Stomach smooth muscle (tissue), 2 donors: Measurements from ENCODE around the gene PUM1.

Source experiments
- H3K27ac ChIP-seq: one replicate; pipeline ENCODE4 v1.7.0; 2013; ENCODE audit warnings: mild to moderate bottlenecking, low read length, inconsistent platforms
- H3K27me3 ChIP-seq, 2 donors: one replicate each; pipeline ENCODE4 v1.7.0; 2013; ENCODE audit warnings: low read length in 2 of 2; ENCODE audit not compliant: insufficient read depth in 2 of 2, control insufficient read depth in 1 of 2
- H3K36me3 ChIP-seq, 2 donors: one replicate each; pipeline ENCODE4 v1.7.0; 2013; ENCODE audit warnings: low read length in 2 of 2; ENCODE audit not compliant: control insufficient read depth in 2 of 2, insufficient read depth in 2 of 2
- H3K4me1 ChIP-seq: one replicate; pipeline ENCODE4 v1.7.0; 2013; ENCODE audit warnings: low read length; ENCODE audit not compliant: control insufficient read depth, insufficient read depth
- H3K4me3 ChIP-seq, 2 donors: one replicate each; pipeline ENCODE4 v1.7.0; 2013; ENCODE audit warnings: low read length in 2 of 2
- H3K9ac ChIP-seq, 2 donors: one replicate each; pipeline ENCODE4 v1.7.0; 2013; ENCODE audit warnings: low read length in 2 of 2, mild to moderate bottlenecking in 1 of 2
- H3K9me3 ChIP-seq, 2 donors: one replicate each; pipeline ENCODE4 v1.7.0; 2013; ENCODE audit warnings: low read length in 2 of 2; ENCODE audit not compliant: control insufficient read depth in 2 of 2
- donor health status: healthy.
- donor health status: Pancreatic carcinoma.

PUM1 gene

DNA sequence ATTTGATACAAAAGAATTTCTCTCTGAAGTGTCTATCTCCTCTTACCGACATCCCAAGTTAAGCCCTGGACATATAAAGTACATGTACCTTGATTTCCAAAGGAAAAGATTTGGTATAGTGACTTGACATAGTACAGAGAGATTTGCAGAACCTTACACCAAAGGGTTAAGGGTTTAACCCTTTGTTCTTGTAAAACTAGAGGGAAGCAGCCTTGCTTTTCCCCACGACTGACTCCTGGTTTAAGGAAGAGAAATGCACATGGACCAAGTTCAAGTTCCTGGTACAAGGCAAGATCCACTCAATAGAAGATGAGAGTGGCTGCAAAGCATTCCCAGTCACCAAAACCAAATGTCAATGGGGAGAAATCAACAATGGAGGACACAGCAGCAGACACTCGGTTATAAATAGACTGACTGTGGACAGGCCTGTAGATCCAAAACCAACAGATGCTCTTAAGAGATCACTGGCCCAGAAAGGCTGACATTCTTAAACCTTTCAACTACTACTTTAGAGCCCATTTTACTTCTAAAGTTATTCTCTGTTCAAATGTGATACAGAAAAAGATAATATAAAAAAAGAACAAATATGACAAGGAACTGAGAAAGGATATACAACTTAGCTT, 69.4 kb downstream of the PUM1 start:
- Histone ChIP-seq H3K36me3 (peaks cover 11 to 12% of the 10 kb centered on the region in 2 donors), H3K4me1 (peaks cover 3% of the 10 kb centered on the region)

DNA sequence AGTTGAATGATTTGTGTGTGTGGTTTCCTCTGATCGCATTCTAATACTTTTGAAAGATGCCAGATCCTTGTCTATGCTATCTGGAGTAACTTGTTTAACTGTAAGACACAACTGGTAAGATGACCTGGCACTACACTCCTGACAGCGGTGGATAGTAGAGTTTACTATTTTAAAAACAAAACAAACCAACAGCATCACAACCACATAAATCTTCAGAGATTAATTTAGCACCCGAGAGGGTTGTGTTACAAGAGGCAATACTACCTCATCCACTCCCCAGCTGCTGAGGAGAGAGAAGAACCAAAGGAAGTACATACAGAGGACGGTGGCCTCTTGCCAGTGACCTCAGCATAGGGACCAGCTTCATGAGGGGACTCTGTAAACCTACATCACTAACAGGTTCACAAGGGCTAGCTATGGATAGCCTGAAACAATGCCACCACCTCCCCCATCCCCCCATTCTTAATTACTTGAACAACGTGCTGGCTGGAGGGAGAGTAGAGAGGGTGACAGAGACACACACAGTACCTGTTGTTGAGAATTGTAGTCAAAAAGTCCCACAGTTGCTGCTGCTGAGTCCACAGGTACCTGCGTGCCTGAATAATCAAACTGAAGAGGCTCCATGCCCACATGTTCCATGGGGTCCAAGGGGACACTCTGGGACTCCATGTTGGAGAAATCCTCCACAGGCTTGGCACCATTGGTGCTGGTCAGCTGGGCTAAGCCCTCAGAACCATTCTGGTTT, 73.5 kb downstream of the PUM1 start:
- no peak overlapping the region for H3K9ac ChIP-seq

More for the DNA sequence above, 69.4 kb downstream of the PUM1 start:
- no peak overlapping the region for H3K9ac ChIP-seq
- H3K9me3 ChIP-seq: no peaks in the 10 kb centered on the region
- H3K27me3 ChIP-seq: no peaks in the 10 kb centered on the region
- H3K27ac ChIP-seq: no peak overlapping the region
- no peak overlapping the region for H3K4me3 ChIP-seq

DNA sequence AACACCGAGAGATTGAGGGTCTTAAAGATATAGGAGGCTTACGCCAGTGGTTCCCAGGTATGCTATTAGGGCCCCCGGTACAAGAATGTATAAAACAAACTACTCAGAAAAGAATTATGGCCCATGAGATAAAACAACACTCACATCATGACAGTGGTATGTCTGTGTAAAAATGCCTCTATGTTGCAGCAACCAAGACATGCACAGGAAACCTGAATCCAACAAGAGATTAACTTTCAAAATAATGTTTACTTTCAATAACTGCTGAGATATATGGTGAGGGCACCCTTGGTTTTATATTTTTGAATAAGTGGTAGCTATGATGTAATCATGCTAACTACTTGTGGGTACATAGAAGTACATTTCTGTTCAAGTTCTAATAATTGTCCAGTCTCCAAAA, 74.9 kb downstream of the PUM1 start:
- Histone ChIP-seq H3K36me3 (peaks cover 5 to 9% of the 10 kb centered on the region in 2 donors), H3K9me3 (no peaks in the 10 kb centered on the region), H3K27ac (no peak overlapping the region), H3K27me3 (no peaks in the 10 kb centered on the region), H3K4me3 (no peak overlapping the region), H3K4me1 (peaks cover 3% of the 10 kb centered on the region), H3K9ac (no peak overlapping the region)

More for the DNA sequence above, 73.5 kb downstream of the PUM1 start:
- no peaks in the 10 kb centered on the region for H3K27me3 ChIP-seq
- peaks cover 8 to 12% of the 10 kb centered on the region in 2 donors for H3K36me3 ChIP-seq
- H3K4me3 ChIP-seq: no peak overlapping the region
- H3K9me3 ChIP-seq: no peaks in the 10 kb centered on the region
- H3K27ac ChIP-seq: no peak overlapping the region
- H3K4me1 ChIP-seq: peaks cover 3% of the 10 kb centered on the region

DNA sequence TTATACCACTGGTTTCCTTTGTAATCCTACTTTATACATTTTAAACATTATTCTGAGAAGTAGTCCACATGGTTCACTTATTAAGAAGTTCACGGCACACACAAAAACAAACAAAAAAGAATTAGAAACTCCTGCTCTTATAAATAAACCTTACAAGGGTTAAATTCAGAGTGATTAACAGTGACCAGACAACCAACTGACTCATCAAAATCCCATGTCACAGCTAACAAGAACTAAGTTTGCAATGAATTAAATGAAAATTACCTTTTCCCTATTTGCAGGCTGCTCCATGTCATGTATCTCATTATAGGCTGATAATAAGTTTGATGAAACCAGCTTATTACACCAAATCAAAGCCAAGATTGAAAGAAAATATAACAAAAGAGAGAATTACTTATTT, 77.5 kb downstream of the PUM1 start:
- no peak overlapping the region for H3K9ac ChIP-seq
- H3K27ac ChIP-seq: no peak overlapping the region
- peaks cover 11% of the 10 kb centered on the region for H3K4me1 ChIP-seq
- H3K9me3 ChIP-seq: no peaks in the 10 kb centered on the region
- no peaks in the 10 kb centered on the region for H3K27me3 ChIP-seq
- H3K36me3 ChIP-seq: peaks cover 5 to 9% of the 10 kb centered on the region in 2 donors
- no peak overlapping the region for H3K4me3 ChIP-seq

DNA sequence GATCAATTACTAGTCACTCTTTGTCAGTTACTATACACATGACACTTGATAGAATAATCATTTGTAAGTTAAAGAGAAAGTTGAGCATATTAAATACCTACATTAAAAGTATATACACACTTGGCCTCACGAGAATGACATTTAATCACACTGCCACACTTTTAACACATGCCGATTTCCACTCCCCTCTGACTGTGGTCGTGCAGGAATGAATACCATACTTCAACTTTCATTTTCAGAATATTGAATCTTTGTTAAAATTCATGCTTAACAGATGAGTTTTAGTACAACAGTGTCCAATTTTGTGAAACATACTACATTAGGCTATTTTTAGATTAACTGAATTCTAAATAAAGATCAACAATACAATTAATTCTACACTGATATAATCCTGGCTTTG, 78.8 kb downstream of the PUM1 start:
- peaks cover 11% of the 10 kb centered on the region for H3K4me1 ChIP-seq

DNA sequence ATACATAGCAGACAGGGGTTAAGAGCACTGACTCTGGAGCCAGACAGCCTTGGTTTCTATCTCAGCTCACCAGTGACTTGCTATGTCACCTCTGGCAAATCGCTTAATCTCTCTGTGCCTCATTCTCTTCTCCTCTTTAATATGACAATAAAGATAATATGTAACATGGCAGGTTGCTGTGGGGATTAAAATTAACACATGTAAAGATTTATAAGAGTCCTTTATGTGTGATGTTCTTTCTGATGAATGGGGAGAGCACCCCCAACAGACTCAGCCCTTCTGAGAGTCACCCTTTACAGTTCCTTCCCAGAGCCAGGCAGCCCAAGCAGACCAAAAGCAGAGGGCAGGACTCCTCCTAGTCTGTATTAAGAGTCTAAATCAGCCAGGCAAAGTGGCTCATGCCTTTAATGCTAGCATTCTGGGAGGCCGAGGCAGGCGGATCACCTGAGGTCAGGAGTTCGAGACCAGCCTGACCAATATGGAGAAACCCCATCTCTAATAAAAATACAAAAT, 80.5 kb downstream of the PUM1 start:
- no peak overlapping the region for H3K9ac ChIP-seq
- H3K27me3 ChIP-seq: no peaks in the 10 kb centered on the region
- peaks cover 4 to 7% of the 10 kb centered on the region in 2 donors for H3K36me3 ChIP-seq
- no peak overlapping the region for H3K4me3 ChIP-seq
- peaks cover 11% of the 10 kb centered on the region for H3K4me1 ChIP-seq
- no peaks in the 10 kb centered on the region for H3K9me3 ChIP-seq
- H3K27ac ChIP-seq: peak overlapping the region; percentile 3

More for the DNA sequence above, 78.8 kb downstream of the PUM1 start:
- H3K9me3 ChIP-seq: no peaks in the 10 kb centered on the region
- peaks cover 0 to 1% of the 10 kb centered on the region in 2 donors for H3K36me3 ChIP-seq
- no peaks in the 10 kb centered on the region for H3K27me3 ChIP-seq
- H3K4me3 ChIP-seq: no peak overlapping the region
- H3K9ac ChIP-seq: no peak overlapping the region
- no peak overlapping the region for H3K27ac ChIP-seq

DNA sequence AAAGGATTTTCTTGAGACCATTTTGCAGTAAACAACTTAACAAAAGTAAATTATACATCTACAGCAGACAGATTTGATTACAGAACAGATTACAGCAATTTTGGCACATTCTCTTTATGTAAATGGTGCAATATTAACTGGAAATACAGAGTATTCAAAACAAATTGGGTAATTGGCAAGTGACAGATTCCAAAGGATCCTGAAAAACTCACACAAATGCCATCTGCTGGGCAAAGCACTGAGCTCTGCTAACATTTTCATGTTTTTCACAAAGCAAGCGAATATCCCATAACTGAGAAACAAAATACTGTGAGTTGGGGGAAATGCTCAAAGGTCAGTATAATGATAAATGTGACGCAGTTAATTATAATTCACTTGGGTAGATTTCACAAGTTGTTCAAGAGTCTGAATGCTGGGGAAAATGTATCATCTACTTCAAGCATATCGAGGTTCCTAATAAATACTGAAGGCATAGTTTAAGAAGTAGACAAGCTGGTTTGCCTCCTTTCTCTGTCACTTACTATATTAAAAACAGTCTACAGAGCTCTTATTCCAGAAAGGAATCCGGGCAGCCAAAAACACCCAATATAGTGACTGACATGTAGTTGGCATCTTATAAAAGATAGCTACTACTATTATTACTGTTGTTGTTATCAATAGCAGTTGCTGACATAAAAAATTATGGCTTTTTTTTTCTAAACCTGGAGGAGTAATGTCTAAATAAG, 81.2 kb downstream of the PUM1 start:
- Histone ChIP-seq H3K27me3 (no peaks in the 10 kb centered on the region), H3K4me1 (peaks cover 11% of the 10 kb centered on the region), H3K4me3 (no peak overlapping the region), H3K9me3 (no peaks in the 10 kb centered on the region), H3K27ac (peak overlapping the region; percentile 3), H3K9ac (no peak overlapping the region), H3K36me3 (peaks cover 10 to 14% of the 10 kb centered on the region in 2 donors)

DNA sequence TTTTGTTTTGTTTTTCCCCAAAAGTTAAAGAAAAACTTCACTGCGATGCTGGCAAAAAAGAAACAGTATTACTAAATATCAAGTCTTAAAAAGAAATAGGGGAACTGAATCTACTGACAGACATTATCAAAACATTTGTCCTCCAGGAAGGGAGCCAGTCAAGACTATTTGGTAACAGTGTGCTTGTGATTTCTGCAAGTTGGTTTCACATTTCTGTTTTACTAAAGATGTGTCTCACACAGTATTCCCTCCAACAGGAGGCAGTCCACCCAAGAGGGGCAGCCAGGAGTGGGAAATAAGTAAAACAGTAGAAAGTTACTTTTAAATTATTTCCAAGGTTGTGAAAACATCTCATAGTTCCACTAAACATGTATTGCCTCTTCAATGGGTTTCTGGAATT, 82.6 kb downstream of the PUM1 start:
- H3K9ac ChIP-seq: no peak overlapping the region
- no peak overlapping the region for H3K27ac ChIP-seq
- peaks cover 16 to 22% of the 10 kb centered on the region in 2 donors for H3K36me3 ChIP-seq
- no peaks in the 10 kb centered on the region for H3K9me3 ChIP-seq
- no peaks in the 10 kb centered on the region for H3K27me3 ChIP-seq
- no peak overlapping the region for H3K4me3 ChIP-seq
- H3K4me1 ChIP-seq: peaks cover 11% of the 10 kb centered on the region

DNA sequence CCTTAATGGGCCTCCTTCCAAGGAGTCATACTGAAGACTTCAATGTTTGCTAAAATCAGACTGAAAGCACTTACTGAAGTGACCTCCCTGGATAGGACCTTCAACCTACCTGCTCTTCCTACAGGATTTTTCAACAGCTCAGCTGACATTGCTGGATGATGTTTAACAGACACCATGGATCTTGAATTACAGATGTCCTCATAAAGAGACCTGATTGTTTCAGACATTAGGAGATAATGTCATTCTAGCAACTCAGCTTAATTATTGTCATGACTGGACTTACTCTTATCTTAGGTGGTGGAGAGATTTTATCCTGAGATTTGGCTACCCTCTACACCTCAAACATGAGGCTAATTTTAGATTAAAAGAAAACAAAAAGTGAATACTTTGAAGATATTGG, 83.1 kb downstream of the PUM1 start:
- Histone ChIP-seq H3K36me3 (peaks cover 16 to 22% of the 10 kb centered on the region in 2 donors), H3K27ac (no peak overlapping the region), H3K4me1 (peaks cover 11% of the 10 kb centered on the region), H3K9ac (no peak overlapping the region), H3K4me3 (no peak overlapping the region), H3K27me3 (no peaks in the 10 kb centered on the region), H3K9me3 (no peaks in the 10 kb centered on the region)

DNA sequence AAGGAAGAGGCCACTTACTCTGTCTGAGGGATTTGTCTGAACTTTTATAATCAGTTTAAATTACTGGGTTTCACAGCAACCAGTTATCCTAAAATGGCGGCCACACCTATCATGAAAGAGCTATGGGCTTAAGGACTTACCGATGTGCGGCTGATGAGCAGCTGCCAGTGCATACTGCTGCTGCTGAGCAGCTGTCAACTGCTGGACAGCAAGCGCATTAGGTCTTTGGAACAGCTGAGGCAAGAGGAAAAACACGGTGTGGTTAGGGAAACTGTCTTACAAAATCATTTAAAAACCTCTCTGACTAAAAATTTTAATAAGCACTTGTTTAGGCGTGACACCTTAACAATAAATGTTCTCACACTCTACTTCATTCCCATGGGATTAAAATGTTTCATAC, 84.3 kb downstream of the PUM1 start:
- H3K4me1 ChIP-seq: peaks cover 14% of the 10 kb centered on the region
- no peak overlapping the region for H3K4me3 ChIP-seq
- no peak overlapping the region for H3K9ac ChIP-seq
- no peaks in the 10 kb centered on the region for H3K9me3 ChIP-seq
- no peak overlapping the region for H3K27ac ChIP-seq
- H3K36me3 ChIP-seq: peaks cover 16 to 25% of the 10 kb centered on the region in 2 donors
- no peaks in the 10 kb centered on the region for H3K27me3 ChIP-seq
